ENCODE results near the gene STX2. TPM values are rescaled to one million over a fixed set of nuclear protein-coding genes. Genes with fewer than 3 reads are reported as not detected.
"Not testable (repeated sequence)": the region's sequence is repeated elsewhere in the genome, so short reads cannot be mapped to it uniquely, and the experiment has no call there.

STX2 gene
- polyA plus RNA-seq, 1 donor from 2014 or later = 67.0 TPM

GRCh38 chr12:130876297-130876696 lies 37.2 kb upstream of the STX2 start:
- Histone ChIP-seq H3K36me3 (ENCODE audit: insufficient read depth, low read length) (peaks cover 3% of the 10 kb centered on the region), H3K27ac (ENCODE audit: low read length) (no peak overlapping the region), H3F3A (ENCODE audit: insufficient read depth, low read length, poor library complexity, severe bottlenecking) (no peaks in the 10 kb centered on the region), H3K27me3 (ENCODE audit: insufficient read depth, low read depth, low read length) (no peaks in the 10 kb centered on the region), H4K20me1 (ENCODE audit: insufficient read depth) (peaks cover 8% of the 10 kb centered on the region), H3K9ac (ENCODE audit: low read length) (no peak overlapping the region), H2AFZ (ENCODE audit: low read depth, low read length) (no peak overlapping the region), H3K79me2 (replicated peaks; ENCODE audit: insufficient read depth, low read length) (peaks cover 22% of the 10 kb centered on the region), H3K4me2 (ENCODE audit: low read length) (no peak overlapping the region), H3K9me3 (ENCODE audit: low read length) (no peaks in the 10 kb centered on the region), H3K4me3 (ENCODE audit: low read length) (no peak overlapping the region), H3K9me2 (ENCODE audit: insufficient read depth, low read length) (no peaks in the 10 kb centered on the region)
- TF ChIP-seq POLR2AphosphoS5 (IDR thresholded peaks at IDR 0.05) (no peak), CTCF (IDR thresholded peaks at IDR 0.05; ENCODE audit: poor library complexity, severe bottlenecking) (no peak), SMC3 (conservative IDR thresholded peaks at IDR 0.05; ENCODE audit: poor library complexity) (no peak), RAD21 (conservative IDR thresholded peaks at IDR 0.05) (no peak), MXI1 (conservative IDR thresholded peaks at IDR 0.05; ENCODE audit: poor library complexity, severe bottlenecking) (no peak), EZH2 (IDR thresholded peaks at IDR 0.05; ENCODE audit: borderline replicate concordance, insufficient read depth, low read length, poor library complexity, severe bottlenecking) (no peak)

- not testable (repeated sequence) for H3K4me3 ChIP-seq (ENCODE audit: low read length); H2AFZ ChIP-seq (ENCODE audit: low read depth, low read length); H3F3A ChIP-seq (ENCODE audit: insufficient read depth, low read length, poor library complexity, severe bottlenecking); H3K27ac ChIP-seq (ENCODE audit: low read length); H3K4me2 ChIP-seq (ENCODE audit: low read length); H3K9me2 ChIP-seq (ENCODE audit: insufficient read depth, low read length); H3K9ac ChIP-seq (ENCODE audit: low read length); H3K27me3 ChIP-seq (ENCODE audit: insufficient read depth, low read depth, low read length); H3K9me3 ChIP-seq (ENCODE audit: low read length); H3K36me3 ChIP-seq (ENCODE audit: insufficient read depth, low read length); H4K20me1 ChIP-seq (ENCODE audit: insufficient read depth)
- H3K79me2 ChIP-seq (replicated peaks; ENCODE audit: insufficient read depth, low read length) = peaks cover 22% of the 10 kb centered on the region
These were observed 36.7 kb upstream of the STX2 start for GRCh38 chr12:130875708-130876107.

DNA sequence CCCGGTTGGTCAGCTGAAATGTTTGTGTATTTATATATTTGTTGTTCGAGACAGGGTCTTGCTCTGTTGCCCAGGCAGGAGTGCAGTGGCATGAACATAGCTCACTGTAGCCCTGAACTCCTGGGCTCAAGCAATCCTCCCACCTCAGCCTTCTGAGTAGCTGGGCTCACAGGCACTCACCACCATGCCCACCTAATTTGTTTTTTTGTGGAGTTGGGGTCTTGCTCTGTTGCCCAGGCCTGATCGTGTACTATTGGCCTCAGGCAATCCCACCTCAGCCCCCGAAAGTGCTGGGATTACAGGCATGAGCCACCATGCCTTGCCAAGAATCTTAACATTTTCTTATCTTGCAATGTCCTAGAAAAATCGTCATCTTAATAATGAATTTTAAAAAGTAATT lies 36.1 kb upstream of the STX2 start:
- no peak overlapping the region for H3K9ac ChIP-seq (ENCODE audit: low read length)
- H4K20me1 ChIP-seq (ENCODE audit: insufficient read depth) = peaks cover 8% of the 10 kb centered on the region
- H3K79me2 ChIP-seq (replicated peaks; ENCODE audit: insufficient read depth, low read length) = peaks cover 22% of the 10 kb centered on the region
- no peak overlapping the region for H2AFZ ChIP-seq (ENCODE audit: low read depth, low read length)
- no peaks in the 10 kb centered on the region for H3K9me3 ChIP-seq (ENCODE audit: low read length)
- H3K9me2 ChIP-seq (ENCODE audit: insufficient read depth, low read length) = no peaks in the 10 kb centered on the region
- no peak overlapping the region for H3K4me3 ChIP-seq (ENCODE audit: low read length)
- no peaks in the 10 kb centered on the region for H3F3A ChIP-seq (ENCODE audit: insufficient read depth, low read length, poor library complexity, severe bottlenecking)
- H3K36me3 ChIP-seq (ENCODE audit: insufficient read depth, low read length) = peaks cover 3% of the 10 kb centered on the region
- no peaks in the 10 kb centered on the region for H3K27me3 ChIP-seq (ENCODE audit: insufficient read depth, low read depth, low read length)
- no peak overlapping the region for H3K4me2 ChIP-seq (ENCODE audit: low read length)
- H3K27ac ChIP-seq (ENCODE audit: low read length) = no peak overlapping the region
- TF ChIP-seq MXI1 (conservative IDR thresholded peaks at IDR 0.05; ENCODE audit: poor library complexity, severe bottlenecking) = no peak
- TF ChIP-seq, protein P1, sequence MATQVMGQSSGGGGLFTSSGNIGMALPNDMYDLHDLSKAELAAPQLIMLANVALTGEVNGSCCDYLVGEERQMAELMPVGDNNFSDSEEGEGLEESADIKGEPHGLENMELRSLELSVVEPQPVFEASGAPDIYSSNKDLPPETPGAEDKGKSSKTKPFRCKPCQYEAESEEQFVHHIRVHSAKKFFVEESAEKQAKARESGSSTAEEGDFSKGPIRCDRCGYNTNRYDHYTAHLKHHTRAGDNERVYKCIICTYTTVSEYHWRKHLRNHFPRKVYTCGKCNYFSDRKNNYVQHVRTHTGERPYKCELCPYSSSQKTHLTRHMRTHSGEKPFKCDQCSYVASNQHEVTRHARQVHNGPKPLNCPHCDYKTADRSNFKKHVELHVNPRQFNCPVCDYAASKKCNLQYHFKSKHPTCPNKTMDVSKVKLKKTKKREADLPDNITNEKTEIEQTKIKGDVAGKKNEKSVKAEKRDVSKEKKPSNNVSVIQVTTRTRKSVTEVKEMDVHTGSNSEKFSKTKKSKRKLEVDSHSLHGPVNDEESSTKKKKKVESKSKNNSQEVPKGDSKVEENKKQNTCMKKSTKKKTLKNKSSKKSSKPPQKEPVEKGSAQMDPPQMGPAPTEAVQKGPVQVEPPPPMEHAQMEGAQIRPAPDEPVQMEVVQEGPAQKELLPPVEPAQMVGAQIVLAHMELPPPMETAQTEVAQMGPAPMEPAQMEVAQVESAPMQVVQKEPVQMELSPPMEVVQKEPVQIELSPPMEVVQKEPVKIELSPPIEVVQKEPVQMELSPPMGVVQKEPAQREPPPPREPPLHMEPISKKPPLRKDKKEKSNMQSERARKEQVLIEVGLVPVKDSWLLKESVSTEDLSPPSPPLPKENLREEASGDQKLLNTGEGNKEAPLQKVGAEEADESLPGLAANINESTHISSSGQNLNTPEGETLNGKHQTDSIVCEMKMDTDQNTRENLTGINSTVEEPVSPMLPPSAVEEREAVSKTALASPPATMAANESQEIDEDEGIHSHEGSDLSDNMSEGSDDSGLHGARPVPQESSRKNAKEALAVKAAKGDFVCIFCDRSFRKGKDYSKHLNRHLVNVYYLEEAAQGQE (IDR thresholded peaks at IDR 0.05; ENCODE audit: borderline replicate concordance) = no peak
- TF ChIP-seq TAF1 (IDR thresholded peaks at IDR 0.05; ENCODE audit: low read depth) = no peak
- TF ChIP-seq POLR2AphosphoS5 (IDR thresholded peaks at IDR 0.05) = no peak
- TF ChIP-seq EP300 (conservative IDR thresholded peaks at IDR 0.05; ENCODE audit: poor library complexity, severe bottlenecking) = no peak
- no peak for TF ChIP-seq SMC3 (conservative IDR thresholded peaks at IDR 0.05; ENCODE audit: poor library complexity)
- TF ChIP-seq EZH2 (IDR thresholded peaks at IDR 0.05; ENCODE audit: borderline replicate concordance, insufficient read depth, low read length, poor library complexity, severe bottlenecking) = no peak
- no peak for TF ChIP-seq CTCF (IDR thresholded peaks at IDR 0.05; ENCODE audit: poor library complexity, severe bottlenecking)
- no peak for TF ChIP-seq RAD21 (conservative IDR thresholded peaks at IDR 0.05)
